Activated CD4-positive, alpha-beta T cell treated with anti-CD3 and anti-CD28 coated beads, Interleukin-2, amount 10 ng/mL, durations not matched to agents 7 days and 5 days (primary cell): ENCODE results near the gene PHACTR1. TPM values are rescaled to one million over a fixed set of nuclear protein-coding genes. Genes with fewer than 3 reads are reported as not detected.

Source experiments
- CTCF ChIA-PET: fragments of 350-600 bp; sonication (Branson Sonifier 250); formaldehyde crosslinking; loops from one replicate; lab custom pipeline; 2021; ENCODE audit warnings: antibody characterized with exemption; lab: Charles Lee
- POLR2A ChIA-PET: fragments of 350-600 bp; sonication (Branson Sonifier 250); formaldehyde crosslinking; loops from one replicate; lab custom pipeline; 2021; ENCODE audit warnings: antibody characterized with exemption; lab: Charles Lee
- DNase-seq: peaks from one replicate; pipeline ENCODE4 v3.0.0-alpha.2; 2020
- H3K27ac Mint-ChIP-seq: one replicate; pipeline ENCODE4 v1.8.0; 2021; ENCODE audit warnings: mild to moderate bottlenecking, moderate library complexity, mixed read lengths
- H3K27me3 Mint-ChIP-seq: one replicate; pipeline ENCODE4 v1.8.0; 2021; ENCODE audit warnings: mixed read lengths
- H3K36me3 Mint-ChIP-seq: one replicate; pipeline ENCODE4 v1.8.0; 2021; ENCODE audit warnings: low read depth, mixed read lengths
- H3K4me1 Mint-ChIP-seq: one replicate; pipeline ENCODE4 v1.8.0; 2021; ENCODE audit warnings: mixed read lengths
- H3K4me3 Mint-ChIP-seq: one replicate; pipeline ENCODE4 v1.8.0; 2021; ENCODE audit warnings: mild to moderate bottlenecking, moderate library complexity, mixed read lengths
- H3K9me3 Mint-ChIP-seq: one replicate; pipeline ENCODE4 v1.8.0; 2021; ENCODE audit warnings: mixed read lengths
- total RNA-seq, 2 experiments: library from RNA; stranded (reverse); gene quantifications; one replicate each; pipeline ENCODE4 v1.2.3, GENCODE V29; 2021

PHACTR1 gene
- total RNA-seq, 2 experiments from 2014 or later, result 0.19 to 0.32 TPM

DNA sequence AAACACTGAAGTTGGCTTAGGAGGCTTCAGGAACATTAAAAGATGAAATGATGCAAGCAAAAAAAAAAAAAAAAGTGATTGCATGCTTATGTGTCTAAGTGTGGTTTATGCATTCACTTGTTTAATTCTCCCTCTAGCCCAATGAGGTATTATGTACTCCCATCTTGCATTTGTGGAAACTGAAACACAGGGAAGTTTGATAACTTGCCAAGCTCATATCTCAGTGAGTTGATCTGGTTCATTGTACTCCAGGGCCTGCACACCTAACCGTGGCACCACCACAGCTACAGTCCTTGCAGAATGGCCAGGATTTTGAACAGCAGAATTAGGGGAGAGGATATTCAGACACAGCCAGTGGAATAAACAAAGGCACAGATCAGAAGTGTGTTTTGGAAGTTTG lies 360.6 kb downstream of the PHACTR1 start:
- no peak overlapping the region for H3K4me3 Mint-ChIP-seq
- peaks cover 10% of the 10 kb centered on the region for H3K27me3 Mint-ChIP-seq
- no peaks in the 10 kb centered on the region for H3K36me3 Mint-ChIP-seq
- ChIA-PET POLR2A (no interaction called here), CTCF (no interaction called here)
- H3K4me1 Mint-ChIP-seq, result no peaks in the 10 kb centered on the region
- no peak overlapping the region for H3K27ac Mint-ChIP-seq
- H3K9me3 Mint-ChIP-seq, result no peaks in the 10 kb centered on the region
- no peak for DNase-seq

DNA sequence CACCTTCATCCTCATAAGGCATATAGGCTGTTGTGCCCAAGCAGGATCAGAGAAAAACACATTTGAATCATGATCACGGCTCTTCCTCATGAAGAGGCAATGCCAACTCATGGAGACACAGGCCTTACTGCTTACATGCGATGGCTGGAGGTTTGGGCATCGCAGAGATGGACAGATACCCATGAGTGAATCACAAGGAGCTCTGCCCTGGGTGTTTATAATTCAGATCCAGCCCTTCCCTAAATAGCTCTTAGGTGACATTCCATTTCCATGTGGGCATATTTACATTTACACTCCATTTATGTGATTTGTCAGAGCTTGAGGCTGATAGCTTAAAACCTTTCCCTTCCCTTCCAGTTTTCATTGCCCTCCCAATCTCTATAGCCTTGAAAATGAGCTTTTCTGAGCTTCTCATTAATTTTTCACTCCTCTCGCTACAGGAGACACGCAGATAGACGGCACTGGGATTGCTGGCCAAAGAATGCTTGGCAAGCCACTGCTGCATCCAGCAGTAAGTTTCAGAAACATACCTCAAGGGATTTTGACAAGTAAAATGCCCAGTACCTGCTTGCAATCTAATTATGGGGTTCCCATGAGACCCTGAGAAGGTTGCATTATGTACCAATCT lies 362.6 kb downstream of the PHACTR1 start:
- POLR2A ChIA-PET, result no interaction called here
- DNase-seq, result no peak
- H3K4me1 Mint-ChIP-seq, result no peaks in the 10 kb centered on the region
- no peak overlapping the region for H3K4me3 Mint-ChIP-seq
- H3K27me3 Mint-ChIP-seq, result peaks cover 6% of the 10 kb centered on the region
- CTCF ChIA-PET, result no interaction called here
- no peaks in the 10 kb centered on the region for H3K9me3 Mint-ChIP-seq
- no peak overlapping the region for H3K27ac Mint-ChIP-seq
- no peaks in the 10 kb centered on the region for H3K36me3 Mint-ChIP-seq

DNA sequence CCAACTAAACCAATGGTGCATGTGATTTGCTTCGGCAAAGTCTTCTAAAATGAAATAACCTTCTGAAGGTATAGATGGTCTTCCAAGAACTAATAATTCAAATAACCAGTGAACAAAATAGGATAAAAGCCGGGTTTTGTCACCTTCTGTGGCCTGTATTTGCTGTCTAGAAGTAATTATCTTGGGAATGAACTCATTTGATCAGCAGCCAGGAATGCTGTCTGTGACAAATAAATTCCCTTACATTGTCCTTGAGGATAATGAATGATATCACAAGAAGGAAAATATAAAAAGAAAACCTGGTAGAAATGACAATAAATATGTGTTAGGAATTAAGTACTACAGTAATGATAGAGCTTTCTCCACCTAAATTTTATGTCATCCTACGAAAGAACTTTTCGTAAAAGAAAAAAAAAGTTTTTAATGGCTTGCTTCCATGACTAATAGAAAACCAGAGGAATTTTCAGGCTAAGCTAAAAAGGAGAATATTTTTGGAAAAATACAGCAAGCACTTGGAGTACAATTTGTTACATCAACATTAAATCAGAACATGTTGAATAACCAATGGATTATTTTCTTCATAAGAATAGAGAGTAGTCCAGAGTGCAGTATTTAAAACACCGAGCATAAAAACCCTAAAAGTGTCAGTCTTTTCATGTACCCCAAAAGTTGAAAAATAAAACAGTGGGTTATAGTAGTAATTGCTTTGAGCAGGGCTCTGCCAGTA lies 364.1 kb downstream of the PHACTR1 start:
- Mint-ChIP-seq H3K4me3 (no peak overlapping the region), H3K4me1 (no peaks in the 10 kb centered on the region), H3K9me3 (no peaks in the 10 kb centered on the region), H3K27ac (no peak overlapping the region), H3K36me3 (no peaks in the 10 kb centered on the region), H3K27me3 (peaks cover 6% of the 10 kb centered on the region)
- DNase-seq, result no peak
- ChIA-PET CTCF (no interaction called here), POLR2A (no interaction called here)

DNA sequence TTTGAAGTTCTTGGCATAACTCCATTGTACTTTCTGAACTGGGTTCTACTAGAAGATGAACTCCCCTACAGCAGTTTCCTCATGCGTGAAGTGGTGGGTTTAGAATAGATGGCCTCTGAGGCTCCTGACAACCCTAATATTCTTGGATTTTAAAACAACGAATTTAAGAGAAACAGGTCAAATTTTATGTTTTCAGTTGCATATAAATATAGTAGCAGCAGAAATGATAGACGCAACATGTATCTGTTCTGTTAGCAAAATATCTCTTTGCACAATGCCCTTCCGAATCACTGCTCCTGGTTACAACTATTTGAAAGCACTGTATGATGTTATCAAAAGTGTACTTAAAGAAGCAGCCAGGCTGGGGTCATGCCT lies 364.6 kb downstream of the PHACTR1 start:
- H3K27ac Mint-ChIP-seq, result no peak overlapping the region
- POLR2A ChIA-PET, result no interaction called here
- no peaks in the 10 kb centered on the region for H3K9me3 Mint-ChIP-seq
- H3K27me3 Mint-ChIP-seq, result peaks cover 6% of the 10 kb centered on the region
- H3K4me3 Mint-ChIP-seq, result no peak overlapping the region
- no peaks in the 10 kb centered on the region for H3K4me1 Mint-ChIP-seq
- no peak for DNase-seq
- H3K36me3 Mint-ChIP-seq, result no peaks in the 10 kb centered on the region
- CTCF ChIA-PET, result no interaction called here

DNA sequence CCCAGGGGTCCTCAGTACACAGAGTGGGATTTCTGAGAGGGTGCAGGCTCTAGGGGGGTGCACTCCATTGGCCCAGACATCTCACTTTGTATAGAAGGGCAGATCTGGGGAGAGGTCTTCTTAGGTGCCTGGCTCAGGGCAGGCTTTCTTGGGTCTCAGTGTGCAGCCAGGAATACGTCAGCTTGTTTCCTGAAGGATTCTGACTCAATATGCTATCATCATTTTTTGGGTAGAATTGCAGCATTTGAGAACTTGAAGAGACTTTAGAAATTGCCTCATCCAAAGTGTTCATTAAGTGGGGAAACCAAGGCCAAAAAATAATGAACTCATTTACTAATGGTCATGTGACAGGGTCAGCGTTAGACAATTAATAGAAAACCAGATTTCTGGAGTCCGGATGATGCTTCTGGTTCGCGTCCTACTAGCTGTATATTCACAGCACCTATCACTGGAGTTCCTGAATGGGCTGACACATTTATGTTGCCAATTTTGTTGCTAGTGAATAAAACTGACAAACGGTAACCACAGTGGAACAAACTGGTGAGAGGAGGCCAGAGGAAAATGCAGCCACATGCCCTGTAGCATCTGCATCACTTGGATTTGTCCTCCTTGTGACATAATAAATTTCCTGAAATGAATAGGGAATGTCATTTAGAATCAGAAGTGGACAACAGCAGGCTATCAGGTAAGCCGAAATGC lies 372.9 kb downstream of the PHACTR1 start:
- H3K36me3 Mint-ChIP-seq, result no peaks in the 10 kb centered on the region
- no peaks in the 10 kb centered on the region for H3K4me1 Mint-ChIP-seq
- H3K27ac Mint-ChIP-seq, result no peak overlapping the region
- CTCF ChIA-PET, result no interaction called here
- no peak overlapping the region for H3K4me3 Mint-ChIP-seq
- DNase-seq, result no peak
- peaks cover 8% of the 10 kb centered on the region for H3K27me3 Mint-ChIP-seq
- H3K9me3 Mint-ChIP-seq, result no peaks in the 10 kb centered on the region
- POLR2A ChIA-PET, result no interaction called here

DNA sequence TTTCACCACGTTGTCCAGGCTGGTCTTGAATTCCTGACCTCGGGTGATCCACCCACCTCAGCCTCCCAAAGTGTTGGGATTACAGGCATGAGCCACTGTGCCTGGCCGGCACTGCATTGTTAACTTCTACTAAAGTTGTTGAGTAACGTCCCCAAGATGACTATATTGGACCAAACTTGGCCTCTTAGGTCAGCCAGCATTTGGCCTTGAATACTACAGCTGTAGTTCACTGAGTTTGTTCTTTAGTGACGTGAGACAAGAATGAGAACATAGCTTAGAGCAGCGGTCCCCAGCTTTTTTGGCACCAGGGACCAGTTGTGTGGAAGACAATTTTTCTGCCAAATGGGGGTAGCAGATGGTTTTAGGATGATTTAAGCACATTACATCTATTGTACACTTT lies 374.6 kb downstream of the PHACTR1 start:
- no peaks in the 10 kb centered on the region for H3K36me3 Mint-ChIP-seq
- POLR2A ChIA-PET, result no interaction called here

DNA sequence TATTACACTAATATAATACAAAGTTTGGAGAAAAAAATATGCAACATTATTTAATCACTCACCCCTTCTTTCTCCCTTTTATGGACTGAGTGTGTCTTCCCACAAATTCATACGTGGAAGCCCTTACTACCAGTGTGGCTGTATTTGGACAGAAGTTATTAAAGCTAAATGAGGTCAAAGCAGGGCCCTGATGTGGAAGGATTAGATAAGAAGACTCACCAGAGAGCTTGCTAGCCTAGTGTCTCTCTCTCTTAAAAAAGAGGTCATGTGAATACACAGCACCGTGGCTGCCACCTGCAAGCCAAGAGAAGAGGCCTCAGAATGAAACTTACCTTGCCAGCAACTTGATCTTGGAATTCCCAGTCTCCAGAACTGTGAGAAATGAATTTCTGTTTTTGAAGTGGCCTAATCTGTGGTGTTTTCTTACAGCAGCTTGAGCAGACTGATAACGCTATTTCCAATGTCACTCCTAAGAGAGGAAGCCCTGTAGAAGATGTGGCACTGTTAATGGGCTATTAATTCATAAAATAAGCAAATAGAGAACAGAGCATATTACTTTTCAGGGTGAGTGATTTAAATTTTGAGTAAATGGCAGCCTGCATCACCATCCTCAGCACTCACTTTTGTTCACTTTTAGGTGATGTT lies 378.3 kb downstream of the PHACTR1 start:
- CTCF ChIA-PET, result no interaction called here
- H3K27ac Mint-ChIP-seq, result no peak overlapping the region

More for the DNA sequence above, 374.6 kb downstream of the PHACTR1 start:
- no peak overlapping the region for H3K4me3 Mint-ChIP-seq
- H3K27me3 Mint-ChIP-seq, result peaks cover 8% of the 10 kb centered on the region
- no peaks in the 10 kb centered on the region for H3K9me3 Mint-ChIP-seq
- DNase-seq, result no peak
- H3K27ac Mint-ChIP-seq, result no peak overlapping the region
- CTCF ChIA-PET, result no interaction called here
- no peaks in the 10 kb centered on the region for H3K4me1 Mint-ChIP-seq

DNA sequence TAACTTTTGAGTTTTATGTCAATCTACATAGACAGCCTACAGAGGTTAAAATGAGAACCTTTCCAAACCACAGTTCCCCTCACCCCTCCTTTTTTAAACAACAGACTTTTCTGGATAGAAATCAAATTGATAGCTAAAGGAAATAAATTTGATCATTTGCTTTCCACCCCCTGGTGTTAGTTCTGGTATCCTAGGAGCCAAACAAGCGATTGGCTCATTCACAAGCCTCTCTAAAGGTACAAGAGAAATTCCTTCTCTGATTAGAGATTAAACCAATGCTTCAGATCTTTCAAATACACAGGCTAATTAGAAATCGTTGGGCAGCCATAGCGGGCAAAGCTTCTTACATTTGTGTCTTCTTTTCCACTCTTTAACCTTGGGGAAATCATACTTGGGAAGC lies 379.5 kb downstream of the PHACTR1 start:
- no peaks in the 10 kb centered on the region for H3K36me3 Mint-ChIP-seq
- POLR2A ChIA-PET, result no interaction called here
- CTCF ChIA-PET, result no interaction called here
- no peak overlapping the region for H3K4me3 Mint-ChIP-seq
- no peak overlapping the region for H3K27ac Mint-ChIP-seq
- no peaks in the 10 kb centered on the region for H3K9me3 Mint-ChIP-seq
- H3K27me3 Mint-ChIP-seq, result peaks cover 6% of the 10 kb centered on the region
- H3K4me1 Mint-ChIP-seq, result no peaks in the 10 kb centered on the region
- DNase-seq, result no peak

More for the DNA sequence above, 378.3 kb downstream of the PHACTR1 start:
- Mint-ChIP-seq H3K27me3 (no peaks in the 10 kb centered on the region), H3K4me3 (no peak overlapping the region), H3K9me3 (no peaks in the 10 kb centered on the region), H3K36me3 (no peaks in the 10 kb centered on the region), H3K4me1 (no peaks in the 10 kb centered on the region)
- DNase-seq, result no peak
- POLR2A ChIA-PET, result no interaction called here

DNA sequence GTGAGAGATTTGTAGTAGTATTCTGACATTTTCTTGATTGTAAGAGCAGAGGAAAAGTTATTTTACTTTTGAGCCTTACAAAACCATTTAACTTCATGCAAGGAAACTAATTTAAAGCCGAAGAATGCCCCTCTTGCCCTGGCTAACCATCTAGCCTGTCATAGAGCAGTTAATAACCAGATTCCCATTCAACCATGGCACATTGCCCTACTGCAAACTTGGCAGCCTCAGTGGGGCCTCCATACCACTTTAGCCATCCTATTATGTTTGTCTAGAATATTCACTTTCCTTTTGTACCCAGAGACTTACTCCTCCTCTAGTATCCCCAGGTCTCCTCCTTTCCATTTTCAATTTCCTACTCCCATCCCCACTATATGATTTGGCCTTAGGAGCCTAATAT lies 380.9 kb downstream of the PHACTR1 start:
- ChIA-PET POLR2A (no interaction called here), CTCF (no interaction called here)
- Mint-ChIP-seq H3K4me3 (no peak overlapping the region), H3K36me3 (no peaks in the 10 kb centered on the region), H3K4me1 (no peaks in the 10 kb centered on the region), H3K27ac (no peak overlapping the region), H3K27me3 (peaks cover 9% of the 10 kb centered on the region), H3K9me3 (no peaks in the 10 kb centered on the region)
- no peak for DNase-seq

DNA sequence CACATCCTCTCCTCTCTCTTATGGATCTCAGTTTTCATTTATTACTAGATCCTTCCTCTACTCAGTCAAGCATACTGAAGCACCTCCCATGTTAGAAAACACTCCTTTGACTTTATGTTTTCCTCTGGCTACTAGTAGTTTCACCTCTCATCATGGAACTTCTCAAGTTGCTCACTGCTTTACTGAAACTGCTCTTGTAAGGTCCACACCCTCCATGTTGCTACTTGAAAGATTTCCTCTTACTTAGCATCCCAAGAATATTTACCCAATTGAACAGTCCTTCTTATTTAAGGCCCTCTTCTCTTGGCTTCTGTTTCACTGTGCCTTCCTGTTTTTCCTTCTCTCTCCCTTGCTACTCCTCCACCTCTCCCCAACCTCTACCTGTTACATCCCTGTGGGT lies 381.4 kb downstream of the PHACTR1 start:
- no peak for DNase-seq
- CTCF ChIA-PET, result interaction anchor here (0.6 kb wide), 1 partner anchor 133 kb away, joined by 3 read pairs; no protein-coding TSS in a partner anchor

DNA sequence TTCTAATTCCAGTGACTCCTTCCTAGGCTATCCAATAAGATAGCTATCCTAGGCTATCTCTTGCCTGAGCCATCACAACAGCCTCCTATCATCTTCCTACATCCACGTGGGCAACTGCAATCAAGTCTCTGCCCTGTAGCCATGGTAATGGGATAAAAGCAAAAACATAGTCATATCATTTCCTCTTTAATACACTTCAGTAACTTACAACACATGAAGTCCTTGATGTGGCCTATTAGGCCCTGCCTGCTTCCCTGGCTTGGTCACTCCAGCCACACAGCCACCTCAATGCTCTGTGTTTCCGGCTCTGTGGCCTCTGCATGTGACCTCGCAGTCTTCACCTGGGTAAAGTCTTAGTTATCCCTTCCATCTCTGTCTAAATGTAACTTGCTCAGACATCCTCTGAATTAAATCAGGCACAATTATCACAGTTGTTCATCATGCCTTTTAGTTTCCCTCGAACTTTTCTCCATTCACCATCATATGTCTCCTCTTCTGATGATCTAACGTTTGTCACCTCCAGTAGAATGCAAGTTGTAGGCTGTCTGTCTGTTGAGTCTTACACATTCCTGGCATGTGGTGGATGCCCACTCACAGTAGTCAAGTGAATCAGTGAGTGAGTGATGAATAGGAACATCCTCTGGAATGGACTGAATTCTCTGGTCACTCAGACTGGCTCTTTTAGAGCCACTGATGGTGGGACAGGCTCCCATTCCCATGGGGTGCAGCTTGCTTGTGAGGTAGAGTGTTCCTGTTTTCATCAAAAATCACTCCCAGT lies 382.4 kb downstream of the PHACTR1 start:
- H3K4me3 Mint-ChIP-seq, result no peak overlapping the region
- no peak for DNase-seq
- ChIA-PET CTCF (no interaction called here), POLR2A (no interaction called here)
- peaks cover 11% of the 10 kb centered on the region for H3K27me3 Mint-ChIP-seq
- H3K36me3 Mint-ChIP-seq, result no peaks in the 10 kb centered on the region
- H3K4me1 Mint-ChIP-seq, result no peaks in the 10 kb centered on the region
- no peak overlapping the region for H3K27ac Mint-ChIP-seq
- H3K9me3 Mint-ChIP-seq, result no peaks in the 10 kb centered on the region

More for the DNA sequence above, 381.4 kb downstream of the PHACTR1 start:
- POLR2A ChIA-PET, result no interaction called here
- Mint-ChIP-seq H3K27ac (no peak overlapping the region), H3K9me3 (no peaks in the 10 kb centered on the region), H3K4me3 (no peak overlapping the region), H3K27me3 (peaks cover 10% of the 10 kb centered on the region), H3K36me3 (no peaks in the 10 kb centered on the region), H3K4me1 (no peaks in the 10 kb centered on the region)

DNA sequence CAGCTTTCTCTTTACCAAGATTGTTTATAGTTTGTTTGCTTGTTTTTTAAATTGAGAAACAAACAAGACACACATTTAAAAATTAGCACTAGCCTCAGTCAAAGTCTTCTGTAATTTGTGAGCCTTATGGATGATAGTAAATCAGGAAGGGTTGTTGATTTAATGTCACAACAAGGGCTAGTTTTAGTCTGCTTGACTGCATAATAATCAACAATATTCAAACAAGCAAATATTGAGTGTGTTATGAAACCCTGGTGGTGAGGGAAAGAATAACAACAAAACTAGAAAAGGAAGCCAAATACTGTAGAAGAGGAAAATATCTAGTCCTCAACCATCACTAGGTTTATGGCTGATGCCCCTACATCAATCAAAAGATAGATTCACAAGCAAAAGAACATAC lies 383.2 kb downstream of the PHACTR1 start:
- Mint-ChIP-seq H3K27ac (no peak overlapping the region), H3K4me3 (no peak overlapping the region), H3K4me1 (no peaks in the 10 kb centered on the region), H3K27me3 (peaks cover 11% of the 10 kb centered on the region), H3K36me3 (no peaks in the 10 kb centered on the region), H3K9me3 (no peaks in the 10 kb centered on the region)
- POLR2A ChIA-PET, result no interaction called here
- CTCF ChIA-PET, result no interaction called here
- DNase-seq, result no peak
